Liver (tissue), 9 donors: ENCODE results near the gene ATP11B. TPM values are rescaled to one million over a fixed set of nuclear protein-coding genes. Genes with fewer than 3 reads are reported as not detected.

Experiments used
- DNase-seq: peaks from one replicate; pipeline ENCODE4 v3.0.0-alpha.2; 2017; ENCODE audit warnings: low spot score
- H3K27ac ChIP-seq, 2 donors: one replicate each; pipeline ENCODE4 v1.7.0; 2013; ENCODE audit warnings: inconsistent platforms in 2 of 2, low read length in 2 of 2, control low read depth in 1 of 2, low read depth in 1 of 2, mild to moderate bottlenecking in 1 of 2
- H3K27me3 ChIP-seq, 4 donors: one replicate each; pipeline versions ENCODE4 v1.6.1 to v1.7.0; 2013; ENCODE audit warnings: low read length in 3 of 4, inconsistent platforms in 1 of 4, mild to moderate bottlenecking in 1 of 4, moderate library complexity in 1 of 4; ENCODE audit not compliant: control insufficient read depth in 4 of 4, insufficient read depth in 4 of 4
- H3K36me3 ChIP-seq, 4 donors: one replicate each; pipeline versions ENCODE4 v1.6.1 to v1.7.0; 2013; ENCODE audit warnings: low read length in 3 of 4, mild to moderate bottlenecking in 3 of 4, low read depth in 1 of 4, moderate library complexity in 1 of 4; ENCODE audit not compliant: control insufficient read depth in 4 of 4, insufficient read depth in 3 of 4
- H3K4me1 ChIP-seq, 4 donors: one replicate each; pipeline versions ENCODE4 v1.6.1 to v1.7.0; 2013; ENCODE audit warnings: low read length in 3 of 4, mild to moderate bottlenecking in 3 of 4, moderate library complexity in 1 of 4; ENCODE audit not compliant: control insufficient read depth in 4 of 4, insufficient read depth in 4 of 4
- H3K4me3 ChIP-seq, 3 donors: one replicate each; pipeline versions ENCODE4 v1.6.1 to v1.7.0; 2013; ENCODE audit warnings: low read length in 3 of 3, control low read depth in 1 of 3, low read depth in 1 of 3, mild to moderate bottlenecking in 1 of 3
- H3K9ac ChIP-seq, 2 donors: one replicate each; pipeline ENCODE4 v1.7.0; 2013; ENCODE audit warnings: low read length in 2 of 2, mild to moderate bottlenecking in 2 of 2, moderate library complexity in 2 of 2, control low read depth in 1 of 2, low read depth in 1 of 2
- H3K9me3 ChIP-seq, 4 donors: one replicate each; pipeline versions ENCODE4 v1.6.1 to v1.7.0; 2013; ENCODE audit warnings: low read length in 3 of 4; ENCODE audit not compliant: control insufficient read depth in 4 of 4
- EGR1 ChIP-seq, 2 donors: IDR thresholded peaks; 2 replicates each; pipeline ENCODE4 v1.6.1; 2016 to 2018; ENCODE audit warnings: antibody characterized with exemption in 2 of 2, low read depth in 2 of 2
- FOXA1 ChIP-seq: IDR thresholded peaks from 2 replicates; pipeline ENCODE4 v1.6.1; 2016; ENCODE audit warnings: antibody characterized with exemption
- FOXA2 ChIP-seq: IDR thresholded peaks from 2 replicates; pipeline ENCODE4 v1.6.1; 2016; ENCODE audit warnings: antibody characterized with exemption
- GABPA ChIP-seq, 2 donors: IDR thresholded peaks in 1 of 2; conservative IDR thresholded peaks in 1 of 2; 2 replicates each; pipeline ENCODE4 v1.6.1; 2016; ENCODE audit warnings: antibody characterized with exemption in 2 of 2, mild to moderate bottlenecking in 1 of 2, moderate library complexity in 1 of 2
- HNF4A ChIP-seq, 2 donors: conservative IDR thresholded peaks; 2 replicates each; pipeline ENCODE4 v1.6.1; 2016; ENCODE audit warnings: antibody characterized with exemption in 2 of 2, mild to moderate bottlenecking in 2 of 2
- HNF4G ChIP-seq: IDR thresholded peaks from 2 replicates; pipeline ENCODE4 v1.6.1; 2016; ENCODE audit warnings: antibody characterized with exemption
- JUND ChIP-seq, 2 donors: IDR thresholded peaks; 2 replicates each; pipeline ENCODE4 v1.6.1; 2016; ENCODE audit warnings: antibody characterized with exemption in 2 of 2
- NR2F2 ChIP-seq: IDR thresholded peaks from 2 replicates; pipeline ENCODE4 v1.6.1; 2016; ENCODE audit warnings: antibody characterized with exemption
- RAD21 ChIP-seq, 2 donors: IDR thresholded peaks; 2 replicates each; pipeline ENCODE4 v1.6.1; 2016; ENCODE audit warnings: antibody characterized with exemption in 2 of 2, mild to moderate bottlenecking in 2 of 2
- RXRA ChIP-seq, 2 donors: IDR thresholded peaks; 2 replicates each; pipeline ENCODE4 v1.6.1; 2017 to 2018; ENCODE audit warnings: antibody characterized with exemption in 2 of 2, mild to moderate bottlenecking in 1 of 2
- SP1 ChIP-seq: IDR thresholded peaks from 2 replicates; pipeline ENCODE4 v1.6.1; 2018; ENCODE audit warnings: antibody characterized with exemption, mild to moderate bottlenecking
- TAF1 ChIP-seq: conservative IDR thresholded peaks from 2 replicates; pipeline ENCODE4 v1.6.1; 2016; ENCODE audit warnings: antibody characterized with exemption, mild to moderate bottlenecking
- YY1 ChIP-seq: IDR thresholded peaks from 2 replicates; pipeline ENCODE4 v1.6.1; 2016; ENCODE audit warnings: antibody characterized with exemption, mild to moderate bottlenecking
- WGBS: extraction: QIAGEN DNeasy Blood & Tissue Kit; methylation state at CpG from one replicate; pipeline ENCODE4 v1.1.7; 2013; 5-methylcytosine and 5-hydroxymethylcytosine counted together
- polyA plus RNA-seq, 2 donors: library from polyadenylated mRNA; stranded (reverse) in 1 of 2; unstranded in 1 of 2; fragments of 200-250 nt in 1 of 2; fragments of >200 nt in 1 of 2; fragmentation: Nextera tagmentation in 1 of 2; extraction: Ambion mirVana in 1 of 2; gene quantifications; one replicate each; pipeline versions ENCODE4 v1.2.1 to v1.2.3, GENCODE V29; 2013 to 2015
- total RNA-seq, 2 donors: library from RNA; depleted of rRNA; stranded (reverse); fragments of >200 nt; gene quantifications; one replicate each; pipeline ENCODE4 v1.2.3, GENCODE V29; 2014
- TF ChIP-seq, protein P1 (sequence below): IDR thresholded peaks from 2 replicates; pipeline ENCODE4 v1.6.1; 2016; ENCODE audit warnings: antibody characterized with exemption
- TF ChIP-seq, protein P2 (sequence below): IDR thresholded peaks from 2 replicates; pipeline ENCODE4 v1.6.1; 2016; ENCODE audit warnings: antibody characterized with exemption
- TF ChIP-seq, protein P3 (sequence below): IDR thresholded peaks from 2 replicates; pipeline ENCODE4 v1.6.1; 2016; ENCODE audit warnings: antibody characterized with exemption
- TF ChIP-seq, protein P4 (sequence below): IDR thresholded peaks from 2 replicates; pipeline ENCODE4 v1.6.1; 2016; ENCODE audit warnings: antibody characterized with exemption, mild to moderate bottlenecking
- donor health status: healthy.
- donor health status: healthy.
- donor health status: healthy.
- donor health status: healthy.
- donor health status: healthy.

The ATP11B gene
- total and polyA plus RNA-seq, 4 donors: 5.9 to 49.6 (median 19.0) TPM

DNA sequence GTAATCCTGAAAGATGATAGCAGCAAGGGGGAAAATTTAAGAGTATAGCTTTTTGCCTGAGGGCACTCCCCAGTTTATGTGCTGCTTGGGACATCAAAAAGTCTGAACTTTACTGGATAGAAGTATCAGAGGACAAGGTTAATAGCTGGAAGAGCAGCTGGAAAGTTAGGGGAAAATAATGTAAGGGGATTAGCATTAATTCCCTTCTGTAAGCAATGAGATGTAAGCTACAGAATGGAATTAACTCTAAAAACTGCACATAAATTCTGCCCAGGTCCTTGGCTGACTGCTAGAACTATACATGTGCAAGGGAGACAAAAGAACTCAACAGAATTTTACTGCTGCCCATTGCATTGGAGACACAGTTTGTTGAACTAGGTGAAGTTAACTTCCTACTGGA is 55.6 kb downstream of the ATP11B start:
- Histone ChIP-seq H3K27ac (no peak overlapping the region), H3K9ac (no peak overlapping the region), H3K4me3 (no peak overlapping the region), H3K4me1 (no peaks in the 10 kb centered on the region), H3K27me3 (no peaks in the 10 kb centered on the region), H3K36me3 (peaks cover 2 to 26% (median 25%) of the 10 kb centered on the region in 4 donors), H3K9me3 (no peaks in the 10 kb centered on the region)
- DNase-seq: no peak
- TF ChIP-seq JUND (IDR thresholded peaks at IDR 0.05): no peak
- TF ChIP-seq, protein P1, sequence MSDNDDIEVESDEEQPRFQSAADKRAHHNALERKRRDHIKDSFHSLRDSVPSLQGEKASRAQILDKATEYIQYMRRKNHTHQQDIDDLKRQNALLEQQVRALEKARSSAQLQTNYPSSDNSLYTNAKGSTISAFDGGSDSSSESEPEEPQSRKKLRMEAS: no peak
- TF ChIP-seq TAF1: no peak
- no peak for TF ChIP-seq RXRA (IDR thresholded peaks at IDR 0.05)
- TF ChIP-seq HNF4G: no peak
- no peak for TF ChIP-seq HNF4A (conservative IDR thresholded peaks at IDR 0.05)
- TF ChIP-seq FOXA2: no peak

DNA sequence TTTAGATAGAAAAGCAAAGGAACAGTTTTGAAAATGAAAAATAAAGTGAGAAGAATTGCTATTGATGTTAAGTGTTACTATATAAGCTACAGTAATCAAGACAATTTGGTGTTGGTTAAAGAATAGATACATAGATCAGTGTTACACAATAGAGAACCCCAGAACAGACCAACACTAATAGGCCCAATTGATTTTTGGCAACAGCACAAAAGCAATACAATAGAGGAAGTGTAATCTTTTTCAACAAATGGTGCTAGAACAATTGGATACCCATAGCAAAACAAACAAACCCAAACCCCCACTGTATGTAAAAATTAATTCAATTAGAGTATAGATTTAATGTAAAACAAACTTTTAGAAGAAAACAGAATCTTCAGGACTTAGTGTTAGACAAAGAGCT is 61.8 kb downstream of the ATP11B start:
- Histone ChIP-seq H3K27me3 (no peaks in the 10 kb centered on the region), H3K36me3 (peaks cover 2 to 16% (median 9%) of the 10 kb centered on the region in 4 donors), H3K4me3 (no peak overlapping the region), H3K9ac (no peak overlapping the region), H3K27ac (no peak overlapping the region), H3K4me1 (no peaks in the 10 kb centered on the region), H3K9me3 (no peaks in the 10 kb centered on the region)
- DNase-seq: no peak
- TF ChIP-seq EGR1 (IDR thresholded peaks at IDR 0.05; ENCODE audit: low read depth in 2 of 2) (no peak), HNF4A (conservative IDR thresholded peaks at IDR 0.05) (no peak), JUND (IDR thresholded peaks at IDR 0.05) (no peak), TAF1 (no peak), RXRA (IDR thresholded peaks at IDR 0.05) (no peak), FOXA2 (no peak), RAD21 (IDR thresholded peaks at IDR 0.05) (no peak), GABPA (IDR thresholded peaks at IDR 0.05 in 1 of 2, conservative IDR thresholded peaks at IDR 0.05 in 1 of 2) (no peak), SP1 (no peak), HNF4G (no peak)
- TF ChIP-seq, protein P2, sequence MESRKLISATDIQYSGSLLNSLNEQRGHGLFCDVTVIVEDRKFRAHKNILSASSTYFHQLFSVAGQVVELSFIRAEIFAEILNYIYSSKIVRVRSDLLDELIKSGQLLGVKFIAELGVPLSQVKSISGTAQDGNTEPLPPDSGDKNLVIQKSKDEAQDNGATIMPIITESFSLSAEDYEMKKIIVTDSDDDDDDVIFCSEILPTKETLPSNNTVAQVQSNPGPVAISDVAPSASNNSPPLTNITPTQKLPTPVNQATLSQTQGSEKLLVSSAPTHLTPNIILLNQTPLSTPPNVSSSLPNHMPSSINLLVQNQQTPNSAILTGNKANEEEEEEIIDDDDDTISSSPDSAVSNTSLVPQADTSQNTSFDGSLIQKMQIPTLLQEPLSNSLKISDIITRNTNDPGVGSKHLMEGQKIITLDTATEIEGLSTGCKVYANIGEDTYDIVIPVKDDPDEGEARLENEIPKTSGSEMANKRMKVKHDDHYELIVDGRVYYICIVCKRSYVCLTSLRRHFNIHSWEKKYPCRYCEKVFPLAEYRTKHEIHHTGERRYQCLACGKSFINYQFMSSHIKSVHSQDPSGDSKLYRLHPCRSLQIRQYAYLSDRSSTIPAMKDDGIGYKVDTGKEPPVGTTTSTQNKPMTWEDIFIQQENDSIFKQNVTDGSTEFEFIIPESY: no peak
- TF ChIP-seq, protein P3, sequence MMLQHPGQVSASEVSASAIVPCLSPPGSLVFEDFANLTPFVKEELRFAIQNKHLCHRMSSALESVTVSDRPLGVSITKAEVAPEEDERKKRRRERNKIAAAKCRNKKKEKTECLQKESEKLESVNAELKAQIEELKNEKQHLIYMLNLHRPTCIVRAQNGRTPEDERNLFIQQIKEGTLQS: no peak
- TF ChIP-seq, protein P1: no peak

DNA sequence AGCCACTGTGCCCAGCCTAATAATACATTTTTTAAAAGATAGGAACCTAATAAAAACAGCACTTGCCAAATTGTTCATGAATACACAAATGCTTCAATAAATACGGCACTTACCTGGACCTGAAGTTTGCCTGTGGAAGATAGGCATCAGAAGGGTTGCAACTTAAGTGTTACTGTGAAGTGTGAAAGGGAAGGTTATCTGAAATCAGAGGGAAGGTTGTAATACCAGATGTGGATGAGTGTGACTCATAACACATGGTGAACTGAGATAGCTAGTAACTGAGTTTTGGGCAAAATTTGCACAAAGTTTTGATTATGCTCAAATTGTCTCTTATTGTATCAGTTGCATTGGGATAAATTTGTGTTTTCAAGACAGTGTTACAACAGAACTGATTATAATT is 68.0 kb downstream of the ATP11B start:
- H3K27me3 ChIP-seq: no peaks in the 10 kb centered on the region
- H3K9ac ChIP-seq: no peak overlapping the region
- H3K9me3 ChIP-seq: no peaks in the 10 kb centered on the region
- no peaks in the 10 kb centered on the region for H3K4me1 ChIP-seq
- DNase-seq: no peak
- H3K27ac ChIP-seq: no peak overlapping the region
- peaks cover 2 to 16% (median 6%) of the 10 kb centered on the region in 4 donors for H3K36me3 ChIP-seq
- no peak overlapping the region for H3K4me3 ChIP-seq
- WGBS: 100% methylated on average over 1 of the region's 1 CpG
- TF ChIP-seq RAD21 (IDR thresholded peaks at IDR 0.05) (no peak), SP1 (no peak), HNF4A (conservative IDR thresholded peaks at IDR 0.05) (no peak), HNF4G (no peak), NR2F2 (no peak), FOXA2 (no peak), GABPA (IDR thresholded peaks at IDR 0.05 in 1 of 2, conservative IDR thresholded peaks at IDR 0.05 in 1 of 2) (no peak), FOXA1 (no peak), RXRA (IDR thresholded peaks at IDR 0.05) (no peak), YY1 (no peak), JUND (IDR thresholded peaks at IDR 0.05) (no peak), EGR1 (IDR thresholded peaks at IDR 0.05; ENCODE audit: low read depth in 2 of 2) (no peak)
- TF ChIP-seq, protein P4, sequence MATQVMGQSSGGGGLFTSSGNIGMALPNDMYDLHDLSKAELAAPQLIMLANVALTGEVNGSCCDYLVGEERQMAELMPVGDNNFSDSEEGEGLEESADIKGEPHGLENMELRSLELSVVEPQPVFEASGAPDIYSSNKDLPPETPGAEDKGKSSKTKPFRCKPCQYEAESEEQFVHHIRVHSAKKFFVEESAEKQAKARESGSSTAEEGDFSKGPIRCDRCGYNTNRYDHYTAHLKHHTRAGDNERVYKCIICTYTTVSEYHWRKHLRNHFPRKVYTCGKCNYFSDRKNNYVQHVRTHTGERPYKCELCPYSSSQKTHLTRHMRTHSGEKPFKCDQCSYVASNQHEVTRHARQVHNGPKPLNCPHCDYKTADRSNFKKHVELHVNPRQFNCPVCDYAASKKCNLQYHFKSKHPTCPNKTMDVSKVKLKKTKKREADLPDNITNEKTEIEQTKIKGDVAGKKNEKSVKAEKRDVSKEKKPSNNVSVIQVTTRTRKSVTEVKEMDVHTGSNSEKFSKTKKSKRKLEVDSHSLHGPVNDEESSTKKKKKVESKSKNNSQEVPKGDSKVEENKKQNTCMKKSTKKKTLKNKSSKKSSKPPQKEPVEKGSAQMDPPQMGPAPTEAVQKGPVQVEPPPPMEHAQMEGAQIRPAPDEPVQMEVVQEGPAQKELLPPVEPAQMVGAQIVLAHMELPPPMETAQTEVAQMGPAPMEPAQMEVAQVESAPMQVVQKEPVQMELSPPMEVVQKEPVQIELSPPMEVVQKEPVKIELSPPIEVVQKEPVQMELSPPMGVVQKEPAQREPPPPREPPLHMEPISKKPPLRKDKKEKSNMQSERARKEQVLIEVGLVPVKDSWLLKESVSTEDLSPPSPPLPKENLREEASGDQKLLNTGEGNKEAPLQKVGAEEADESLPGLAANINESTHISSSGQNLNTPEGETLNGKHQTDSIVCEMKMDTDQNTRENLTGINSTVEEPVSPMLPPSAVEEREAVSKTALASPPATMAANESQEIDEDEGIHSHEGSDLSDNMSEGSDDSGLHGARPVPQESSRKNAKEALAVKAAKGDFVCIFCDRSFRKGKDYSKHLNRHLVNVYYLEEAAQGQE: no peak
- TF ChIP-seq, protein P3: no peak
- TF ChIP-seq, protein P1: no peak
- TF ChIP-seq, protein P2: no peak
